ENCODE results near the gene ACY1. TPM values are rescaled to one million over a fixed set of nuclear protein-coding genes. Genes with fewer than 3 reads are reported as not detected.

ACY1 gene
- total RNA-seq, 1 experiment from 2014 or later, result 62.6 TPM

- Histone ChIP-seq H3K27me3 (ENCODE audit: insufficient read depth, low read length) (no peaks in the 10 kb centered on the region), H4K5ac (ENCODE audit: insufficient read length, low read depth, low read length) (no peak overlapping the region), H4K91ac (ENCODE audit: insufficient read length, low read depth, low read length) (no peak overlapping the region), H2BK15ac (ENCODE audit: low read depth, low read length) (no peak overlapping the region), H3K79me2 (ENCODE audit: insufficient read depth, low read length) (peaks cover 10% of the 10 kb centered on the region), H2BK12ac (ENCODE audit: insufficient read length, low read depth, low read length) (no peak overlapping the region), H2BK5ac (ENCODE audit: insufficient read length, low read length) (no peak overlapping the region), H2BK120ac (ENCODE audit: low read depth, low read length, poor library complexity, severe bottlenecking) (no peak overlapping the region), H2AFZ (ENCODE audit: low read length) (no peak overlapping the region), H3K79me1 (ENCODE audit: insufficient read depth, low read depth, low read length, poor library complexity, severe bottlenecking) (peaks cover 14% of the 10 kb centered on the region), H3K27ac (ENCODE audit: insufficient read length, low read depth, low read length) (no peak overlapping the region), H3K9ac (ENCODE audit: extremely low read depth, insufficient read length, low read length) (no peak overlapping the region), H3K23ac (ENCODE audit: insufficient read length, low read depth, low read length) (no peak overlapping the region), H3K56ac (ENCODE audit: insufficient read length, low read depth, low read length) (no peak overlapping the region), H3K4me2 (ENCODE audit: insufficient read depth, insufficient read length, low read length) (no peak overlapping the region), H3T11ph (ENCODE audit: low read length) (no peak overlapping the region), H3K23me2 (ENCODE audit: insufficient read length, low read depth, low read length, poor library complexity, severe bottlenecking) (peaks cover 14% of the 10 kb centered on the region), H2BK20ac (ENCODE audit: low read depth, low read length, poor library complexity, severe bottlenecking) (no peak overlapping the region), H3K4me1 (ENCODE audit: insufficient read depth, low read length) (0 out of 2 replicates have a peak, but pooled peaks cover 2% of the 10 kb centered on the region), H4K8ac (replicated peaks; ENCODE audit: insufficient read length, low read depth, low read length) (no peak overlapping the region), H3K18ac (ENCODE audit: insufficient read length, low read depth, low read length) (no peak overlapping the region), H3K14ac (ENCODE audit: insufficient read depth, low read length) (no peak overlapping the region), H4K20me1 (ENCODE audit: control insufficient read depth, insufficient read depth, insufficient read length) (no peaks in the 10 kb centered on the region), H3K4ac (ENCODE audit: low read depth, low read length) (no peak overlapping the region), H3K9me3 (ENCODE audit: control insufficient read depth, low read depth, low read length) (no peaks in the 10 kb centered on the region), H2AK5ac (ENCODE audit: insufficient read length, low read length) (no peak overlapping the region)
- Mint-ChIP-seq H3K36me3 (ENCODE audit: insufficient read depth in 1 of 3, low read depth in 3 of 3) (peaks cover 56 to 75% (median 74%) of the 10 kb centered on the region in 3 experiments; a peak in 6 of 7 replicates), H3K9me3 (no peaks in the 10 kb centered on the region; a peak in 1 of 5 replicates), H3K27ac (no peak overlapping the region; a peak in 1 of 7 replicates), H3K4me1 (peaks cover 15 to 16% of the 10 kb centered on the region in 2 experiments), H3K4me3 (no peak overlapping the region), H3K27me3 (ENCODE audit: low read depth) (peaks cover 3% of the 10 kb centered on the region)
- no CpG with 5 or more reads among the region's 13 CpGs for WGBS (ENCODE audit: extremely low coverage, insufficient read length, low lambda C conversion rate)
- TF ChIP-seq, protein P1, sequence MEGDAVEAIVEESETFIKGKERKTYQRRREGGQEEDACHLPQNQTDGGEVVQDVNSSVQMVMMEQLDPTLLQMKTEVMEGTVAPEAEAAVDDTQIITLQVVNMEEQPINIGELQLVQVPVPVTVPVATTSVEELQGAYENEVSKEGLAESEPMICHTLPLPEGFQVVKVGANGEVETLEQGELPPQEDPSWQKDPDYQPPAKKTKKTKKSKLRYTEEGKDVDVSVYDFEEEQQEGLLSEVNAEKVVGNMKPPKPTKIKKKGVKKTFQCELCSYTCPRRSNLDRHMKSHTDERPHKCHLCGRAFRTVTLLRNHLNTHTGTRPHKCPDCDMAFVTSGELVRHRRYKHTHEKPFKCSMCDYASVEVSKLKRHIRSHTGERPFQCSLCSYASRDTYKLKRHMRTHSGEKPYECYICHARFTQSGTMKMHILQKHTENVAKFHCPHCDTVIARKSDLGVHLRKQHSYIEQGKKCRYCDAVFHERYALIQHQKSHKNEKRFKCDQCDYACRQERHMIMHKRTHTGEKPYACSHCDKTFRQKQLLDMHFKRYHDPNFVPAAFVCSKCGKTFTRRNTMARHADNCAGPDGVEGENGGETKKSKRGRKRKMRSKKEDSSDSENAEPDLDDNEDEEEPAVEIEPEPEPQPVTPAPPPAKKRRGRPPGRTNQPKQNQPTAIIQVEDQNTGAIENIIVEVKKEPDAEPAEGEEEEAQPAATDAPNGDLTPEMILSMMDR (conservative IDR thresholded peaks at IDR 0.05), result no peak
- DNase-seq, result no peak
These were observed 45.5 kb upstream of the ACY1 start for GRCh38 chr3:51937611-51938450.

All from H9 (cell line).